ENCODE results near the gene CCDC117.

GRCh38 chr22:28795932-28796856 lies 23.7 kb downstream of the CCDC117 start:
- no peak for TF ChIP-seq CTCF (IDR thresholded peaks at IDR 0.05)
- TF ChIP-seq POLR2A (IDR thresholded peaks at IDR 0.05; ENCODE audit: low read depth), result no peak
- no peak for TF ChIP-seq EP300 (IDR thresholded peaks at IDR 0.05)
- no peak for TF ChIP-seq POLR2AphosphoS5 (IDR thresholded peaks at IDR 0.05)
